Fibroblast of pulmonary artery (primary cell): ENCODE results near the gene SP140L.
"Not testable (repeated sequence)": the region's sequence is repeated elsewhere in the genome, so short reads cannot be mapped to it uniquely, and the experiment has no call there.

Source experiments
- DNase-seq: peaks from one replicate; pipeline ENCODE4 v3.0.0-alpha.2; 2010; ENCODE audit warnings: low read depth
- H3K4me3 ChIP-seq: replicated peaks from 2 replicates; pipeline ENCODE4 v1.5.1; 2011; ENCODE audit warnings: low read depth, mild to moderate bottlenecking, control low read depth, low read length, moderate library complexity
- TF ChIP-seq, protein P1 (sequence below): IDR thresholded peaks from 2 replicates; pipeline ENCODE4 v1.5.1; 2011; ENCODE audit warnings: mild to moderate bottlenecking, control low read depth, low read length, inconsistent platforms; ENCODE audit errors: missing control alignments

SP140L gene

DNA sequence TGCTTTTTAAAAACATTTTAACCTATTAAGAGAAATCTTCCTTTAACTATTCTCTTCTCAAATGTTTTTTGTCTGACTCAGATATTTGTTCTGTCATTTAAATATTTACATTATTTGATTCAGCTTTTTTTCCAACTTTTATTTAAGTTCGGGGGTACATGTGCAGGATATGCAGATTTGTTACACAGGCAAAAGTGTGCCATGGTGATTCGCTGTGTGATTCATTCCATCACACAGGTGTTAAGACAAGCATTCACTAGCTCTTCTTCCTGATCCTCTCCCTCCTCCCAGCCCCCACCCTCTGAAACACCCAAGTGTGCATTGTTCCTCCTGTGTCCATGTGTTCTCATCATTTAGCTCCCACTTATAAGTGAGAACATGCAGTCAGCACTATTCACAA, 108.4 kb downstream of the SP140L start:
- no peak for DNase-seq
- no peak overlapping the region for H3K4me3 ChIP-seq
- TF ChIP-seq, protein P1, sequence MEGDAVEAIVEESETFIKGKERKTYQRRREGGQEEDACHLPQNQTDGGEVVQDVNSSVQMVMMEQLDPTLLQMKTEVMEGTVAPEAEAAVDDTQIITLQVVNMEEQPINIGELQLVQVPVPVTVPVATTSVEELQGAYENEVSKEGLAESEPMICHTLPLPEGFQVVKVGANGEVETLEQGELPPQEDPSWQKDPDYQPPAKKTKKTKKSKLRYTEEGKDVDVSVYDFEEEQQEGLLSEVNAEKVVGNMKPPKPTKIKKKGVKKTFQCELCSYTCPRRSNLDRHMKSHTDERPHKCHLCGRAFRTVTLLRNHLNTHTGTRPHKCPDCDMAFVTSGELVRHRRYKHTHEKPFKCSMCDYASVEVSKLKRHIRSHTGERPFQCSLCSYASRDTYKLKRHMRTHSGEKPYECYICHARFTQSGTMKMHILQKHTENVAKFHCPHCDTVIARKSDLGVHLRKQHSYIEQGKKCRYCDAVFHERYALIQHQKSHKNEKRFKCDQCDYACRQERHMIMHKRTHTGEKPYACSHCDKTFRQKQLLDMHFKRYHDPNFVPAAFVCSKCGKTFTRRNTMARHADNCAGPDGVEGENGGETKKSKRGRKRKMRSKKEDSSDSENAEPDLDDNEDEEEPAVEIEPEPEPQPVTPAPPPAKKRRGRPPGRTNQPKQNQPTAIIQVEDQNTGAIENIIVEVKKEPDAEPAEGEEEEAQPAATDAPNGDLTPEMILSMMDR: no peak

DNA sequence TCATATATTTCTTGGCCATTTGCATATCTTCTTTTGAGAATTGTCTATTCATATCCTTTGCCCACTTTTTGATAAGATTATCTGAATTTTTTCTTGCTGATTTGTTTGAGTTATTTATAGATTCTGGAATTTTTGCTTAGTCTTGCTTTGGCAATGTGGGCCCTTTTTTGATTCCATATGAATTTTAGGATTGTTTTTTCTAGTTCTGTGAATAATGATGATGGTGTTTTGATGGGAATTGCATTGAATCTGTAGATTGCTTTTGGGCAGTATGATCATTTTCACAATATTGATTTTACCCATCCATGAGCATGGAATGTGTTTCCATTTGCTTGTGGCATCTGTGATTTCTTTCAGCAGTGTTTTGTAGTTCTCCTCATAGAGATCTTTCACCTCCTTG, 112.1 kb downstream of the SP140L start:
- H3K4me3 ChIP-seq: not testable (repeated sequence)

DNA sequence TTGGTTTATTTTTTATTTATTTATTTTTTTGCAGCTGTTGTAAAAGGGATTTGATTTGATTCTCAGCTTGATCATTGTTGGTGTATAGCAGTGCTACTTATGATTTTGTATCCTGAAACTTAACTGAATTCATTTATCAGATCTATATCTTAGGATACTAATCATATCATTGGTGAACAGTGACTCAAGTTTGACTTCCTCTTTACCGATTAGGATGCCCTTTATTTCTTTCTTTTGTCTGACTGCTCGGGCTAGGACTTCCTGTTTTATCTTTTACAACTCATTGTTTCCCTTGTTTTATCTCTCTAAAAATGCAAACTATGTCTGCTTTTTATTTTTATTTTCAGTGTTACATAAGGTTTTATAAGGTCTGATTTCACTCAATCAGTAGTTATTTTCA, 112.6 kb downstream of the SP140L start:
- H3K4me3 ChIP-seq: peak overlapping the region; percentile 3
- DNase-seq: no peak
- TF ChIP-seq, protein P1: no peak

More for the DNA sequence above, 112.1 kb downstream of the SP140L start:
- not testable (repeated sequence) for DNase-seq

DNA sequence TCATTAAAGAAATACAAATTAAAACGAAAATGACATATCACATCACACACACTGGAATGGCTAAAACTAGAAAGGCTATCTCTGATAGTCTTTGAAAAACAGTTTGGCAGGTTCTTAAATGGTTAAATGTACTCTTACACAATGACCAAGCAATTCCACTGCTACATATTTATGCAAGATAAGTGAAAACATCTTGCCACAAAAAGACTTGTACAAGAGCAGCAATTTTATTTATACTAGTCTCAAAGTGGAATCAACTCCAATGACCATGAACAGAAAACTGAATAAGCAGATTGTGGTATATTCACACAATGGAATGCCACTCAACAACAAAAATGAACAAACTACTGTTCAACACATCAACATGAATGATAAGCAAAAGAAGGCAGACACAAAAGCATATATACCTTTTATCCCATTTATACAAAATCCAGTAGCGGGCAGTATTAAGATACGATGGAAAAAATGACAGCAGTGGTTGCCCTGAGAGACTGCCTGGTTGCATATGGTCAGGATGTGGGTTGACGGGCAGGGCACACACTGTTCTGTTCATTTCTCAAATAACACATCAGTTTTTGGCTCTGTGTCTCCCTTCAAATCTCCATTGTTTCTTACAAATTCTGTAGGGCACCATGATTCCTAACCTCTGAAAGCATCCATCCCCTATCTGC, 114.4 kb downstream of the SP140L start:
- peak overlapping the region; percentile 6 for H3K4me3 ChIP-seq

DNA sequence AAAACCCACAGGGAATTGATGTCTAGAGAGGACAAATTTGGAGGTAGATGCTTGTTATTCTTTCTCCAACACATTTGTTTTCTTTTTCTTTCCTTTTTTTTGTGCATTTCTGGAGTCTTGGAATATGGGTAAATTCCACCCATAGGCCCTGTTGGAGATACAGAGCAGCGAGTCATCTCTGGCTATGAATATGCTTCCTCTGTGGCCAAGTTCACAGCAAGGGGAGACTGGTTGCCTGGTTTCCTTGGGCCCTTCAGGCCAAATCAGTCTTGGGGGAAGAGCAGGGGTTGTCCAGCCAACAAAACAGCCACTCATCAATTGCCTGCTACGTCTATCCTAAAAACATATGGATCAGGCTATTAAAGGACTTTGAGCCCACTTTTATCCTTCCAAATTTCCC, 116.5 kb downstream of the SP140L start:
- H3K4me3 ChIP-seq: no peak overlapping the region
- DNase-seq: no peak

More for the DNA sequence above, 114.4 kb downstream of the SP140L start:
- peak; percentile 73 for DNase-seq
- TF ChIP-seq, protein P1: no peak

DNA sequence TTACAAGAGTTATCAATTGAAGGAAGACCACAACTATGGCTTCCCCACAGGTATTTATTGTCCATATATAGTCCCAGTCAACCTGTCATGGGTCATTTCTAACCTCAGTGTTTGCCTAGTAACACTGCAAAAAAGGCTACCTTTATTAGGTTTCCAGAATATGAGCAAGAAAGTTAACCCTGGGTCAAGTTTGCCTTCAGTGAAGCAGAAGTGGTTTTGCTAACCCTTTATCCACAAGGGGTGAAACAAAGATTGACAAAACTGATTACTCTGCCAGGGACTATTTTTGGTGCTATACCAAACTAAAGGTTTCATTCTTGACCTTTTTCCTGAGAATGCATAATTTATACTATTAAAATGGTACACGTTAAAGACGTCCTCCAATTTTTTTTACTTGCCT, 117.8 kb downstream of the SP140L start:
- H3K4me3 ChIP-seq: no peak overlapping the region
- TF ChIP-seq, protein P1: no peak
- DNase-seq: no peak

More for the DNA sequence above, 116.5 kb downstream of the SP140L start:
- TF ChIP-seq, protein P1: no peak

DNA sequence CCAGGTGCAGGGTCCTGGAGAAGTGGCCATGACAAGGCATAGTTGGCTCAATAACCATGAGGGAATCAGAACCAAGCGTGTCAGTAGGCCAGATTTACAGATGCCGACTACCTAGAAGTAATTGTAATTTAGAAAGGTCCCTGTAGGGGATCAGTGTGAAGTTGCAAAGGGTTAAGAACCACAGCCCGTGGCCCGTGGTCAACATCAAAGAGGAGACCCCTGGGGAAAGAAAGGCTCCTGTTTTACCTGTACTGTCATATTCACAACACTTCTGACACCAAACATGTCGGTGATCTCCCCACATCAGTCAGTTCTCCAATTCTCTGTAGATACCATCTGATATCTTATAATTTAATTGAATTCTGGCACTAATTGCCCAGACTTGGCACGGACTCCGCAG, 120.0 kb downstream of the SP140L start:
- DNase-seq: no peak
- H3K4me3 ChIP-seq: no peak overlapping the region
- TF ChIP-seq, protein P1: no peak
